ENCODE results near the gene LRRC58. TPM values are rescaled to one million over a fixed set of nuclear protein-coding genes. Genes with fewer than 3 reads are reported as not detected.

The LRRC58 gene
- total and polyA plus RNA-seq, 2 donors (not counting 3 experiments of a cell fraction or from before 2014, with no cell fraction given) = 3.7 to 11.9 TPM

DNA sequence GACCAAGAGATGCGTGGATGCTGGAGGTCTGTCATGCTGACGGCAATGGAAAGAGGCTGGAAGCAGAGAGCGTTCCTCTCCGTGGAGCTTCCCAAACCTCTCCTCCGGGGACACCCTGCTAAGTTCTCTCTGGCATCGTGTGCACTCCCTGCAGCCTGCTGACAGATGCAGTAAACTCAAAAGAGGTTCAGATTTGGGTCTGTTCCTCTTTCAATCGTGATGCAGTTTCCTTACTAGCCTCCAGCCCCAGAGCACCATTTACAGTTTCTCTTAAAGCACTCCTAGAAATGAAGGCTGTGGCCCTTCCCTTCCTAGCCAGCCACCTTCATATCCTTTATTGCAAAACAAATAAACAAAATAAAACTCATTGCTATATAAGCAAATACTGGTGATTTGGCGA, 47.3 kb upstream of the LRRC58 start:
- Histone ChIP-seq H3K4me1 (ENCODE audit: control insufficient read depth, extremely low read depth, insufficient read depth, low read length) (no peaks in the 10 kb centered on the region), H3K9me3 (replicated peaks; ENCODE audit: control insufficient read depth, insufficient read depth, low read length) (no peaks in the 10 kb centered on the region), H3K9ac (replicated peaks; ENCODE audit: extremely low read depth, insufficient read depth, low read length) (no peak overlapping the region), H3K27ac (ENCODE audit: insufficient read depth, low read depth, low read length) (no peak overlapping the region), H3K27me3 (ENCODE audit: control insufficient read depth in 2 of 2, insufficient read depth in 2 of 2, low read length in 2 of 2) (no peaks in the 10 kb centered on the region), H3K4me3 (replicated peaks in 1 of 3; ENCODE audit: insufficient read depth in 1 of 3, low read depth in 1 of 3, low read length in 3 of 3) (no peak overlapping the region), H2AFZ (ENCODE audit: low read depth, low read length) (no peak overlapping the region), H3K36me3 (ENCODE audit: control insufficient read depth in 2 of 2, extremely low read depth in 1 of 2, insufficient read depth in 2 of 2, low read length in 2 of 2) (peaks cover 39 to 48% of the 10 kb centered on the region in 2 experiments), H3K4me2 (ENCODE audit: insufficient read depth, low read length) (no peak overlapping the region), H3K9me1 (replicated peaks; ENCODE audit: control insufficient read depth, extremely low read depth, insufficient read depth, low read length) (no peaks in the 10 kb centered on the region), H4K20me1 (replicated peaks; ENCODE audit: control insufficient read depth, extremely low read depth, insufficient read depth, low read length) (no peaks in the 10 kb centered on the region), H3K79me2 (ENCODE audit: control insufficient read depth, insufficient read depth, low read length) (no peaks in the 10 kb centered on the region)
- dilution Hi-C loops (cut with MboI; ENCODE audit: extremely low pct_ligation_motif_present, low sequenced_read_pairs) (no loop called here), intact Hi-C loops (cut with micrococcal nuclease) (no loop called here)
- DNase-seq (ENCODE audit: low read depth, low spot score) (no peak), FAIRE-seq (no peak)
- POLR2A ChIA-PET = no interaction called here
- no TSS peak for BruUV-seq (replicated peaks)
- TF ChIP-seq, protein P1, sequence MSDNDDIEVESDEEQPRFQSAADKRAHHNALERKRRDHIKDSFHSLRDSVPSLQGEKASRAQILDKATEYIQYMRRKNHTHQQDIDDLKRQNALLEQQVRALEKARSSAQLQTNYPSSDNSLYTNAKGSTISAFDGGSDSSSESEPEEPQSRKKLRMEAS (IDR thresholded peaks at IDR 0.05; ENCODE audit: insufficient read depth, insufficient read length) = no peak
- TF ChIP-seq POLR2AphosphoS5 (IDR thresholded peaks at IDR 0.05; ENCODE audit: insufficient read depth, low read depth, low read length) = no peak
- no peak for TF ChIP-seq FOS (IDR thresholded peaks at IDR 0.05; ENCODE audit: borderline replicate concordance, insufficient read depth, low read length)
- TF ChIP-seq JUN (IDR thresholded peaks at IDR 0.05; ENCODE audit: borderline replicate concordance, insufficient read depth, insufficient read length, low read depth) = no peak
- TF ChIP-seq EZH2 (IDR thresholded peaks at IDR 0.05; ENCODE audit: borderline replicate concordance, low read depth, low read length, severe bottlenecking) = no peak
- no peak for TF ChIP-seq GATA2 (IDR thresholded peaks at IDR 0.05; ENCODE audit: insufficient read depth, insufficient read length, low read depth, low read length)
- TF ChIP-seq MYC (IDR thresholded peaks at IDR 0.05; ENCODE audit: low read depth, low read length) = no peak
- CTCF ChIA-PET = interaction anchor here (1.3 kb wide), 1 partner anchor 153 kb away, joined by 4 read pairs; no protein-coding TSS in a partner anchor

DNA sequence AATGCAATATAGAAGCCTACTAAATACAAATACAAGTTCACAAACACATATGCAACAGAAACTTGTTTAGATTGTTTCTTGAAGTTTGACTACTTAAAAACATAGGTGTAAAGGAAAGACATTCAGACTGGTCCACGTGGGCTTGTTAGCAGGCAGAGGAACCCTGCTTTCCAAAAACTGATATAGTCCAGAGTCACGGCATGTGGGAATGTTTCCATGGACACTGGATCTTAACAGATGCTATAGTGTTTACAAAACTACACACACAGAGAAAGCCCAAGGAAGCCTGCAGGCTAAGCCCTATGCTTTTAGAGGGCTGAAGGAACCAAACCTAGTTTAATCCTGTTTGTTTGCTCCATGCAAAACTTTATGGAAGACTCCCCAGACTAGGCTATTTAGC, 45.2 kb upstream of the LRRC58 start:
- Histone ChIP-seq H4K20me1 (replicated peaks; ENCODE audit: control insufficient read depth, extremely low read depth, insufficient read depth, low read length) (no peaks in the 10 kb centered on the region), H2AFZ (ENCODE audit: low read depth, low read length) (no peak overlapping the region), H3K36me3 (ENCODE audit: control insufficient read depth in 2 of 2, extremely low read depth in 1 of 2, insufficient read depth in 2 of 2, low read length in 2 of 2) (peaks cover 27 to 30% of the 10 kb centered on the region in 2 experiments), H3K4me3 (replicated peaks in 1 of 3; ENCODE audit: insufficient read depth in 1 of 3, low read depth in 1 of 3, low read length in 3 of 3) (no peak overlapping the region), H3K9me3 (replicated peaks; ENCODE audit: control insufficient read depth, insufficient read depth, low read length) (no peaks in the 10 kb centered on the region), H3K79me2 (ENCODE audit: control insufficient read depth, insufficient read depth, low read length) (no peaks in the 10 kb centered on the region), H3K4me2 (ENCODE audit: insufficient read depth, low read length) (no peak overlapping the region), H3K9me1 (replicated peaks; ENCODE audit: control insufficient read depth, extremely low read depth, insufficient read depth, low read length) (no peaks in the 10 kb centered on the region), H3K27me3 (ENCODE audit: control insufficient read depth in 2 of 2, insufficient read depth in 2 of 2, low read length in 2 of 2) (no peaks in the 10 kb centered on the region), H3K27ac (ENCODE audit: insufficient read depth, low read depth, low read length) (no peak overlapping the region), H3K9ac (replicated peaks; ENCODE audit: extremely low read depth, insufficient read depth, low read length) (no peak overlapping the region), H3K4me1 (ENCODE audit: control insufficient read depth, extremely low read depth, insufficient read depth, low read length) (no peaks in the 10 kb centered on the region)
- intact Hi-C loops (cut with micrococcal nuclease) = loop anchor here (5.0 kb wide), 1 partner anchor 152 kb away; no protein-coding TSS in a partner anchor
- ChIA-PET CTCF (no interaction called here), POLR2A (no interaction called here)
- TF ChIP-seq JUN (IDR thresholded peaks at IDR 0.05; ENCODE audit: borderline replicate concordance, insufficient read depth, insufficient read length, low read depth) (no peak), POLR2AphosphoS5 (IDR thresholded peaks at IDR 0.05; ENCODE audit: insufficient read depth, low read depth, low read length) (no peak), POLR2A (IDR thresholded peaks at IDR 0.05; ENCODE audit: low read depth, low read length) (no peak), GATA2 (IDR thresholded peaks at IDR 0.05; ENCODE audit: insufficient read depth, insufficient read length, low read depth, low read length) (no peak), EZH2 (IDR thresholded peaks at IDR 0.05; ENCODE audit: borderline replicate concordance, low read depth, low read length, severe bottlenecking) (no peak), MYC (IDR thresholded peaks at IDR 0.05; ENCODE audit: low read depth, low read length) (no peak)
- TF ChIP-seq, protein P1 (IDR thresholded peaks at IDR 0.05; ENCODE audit: insufficient read depth, insufficient read length) = no peak
- TF ChIP-seq, protein P2, sequence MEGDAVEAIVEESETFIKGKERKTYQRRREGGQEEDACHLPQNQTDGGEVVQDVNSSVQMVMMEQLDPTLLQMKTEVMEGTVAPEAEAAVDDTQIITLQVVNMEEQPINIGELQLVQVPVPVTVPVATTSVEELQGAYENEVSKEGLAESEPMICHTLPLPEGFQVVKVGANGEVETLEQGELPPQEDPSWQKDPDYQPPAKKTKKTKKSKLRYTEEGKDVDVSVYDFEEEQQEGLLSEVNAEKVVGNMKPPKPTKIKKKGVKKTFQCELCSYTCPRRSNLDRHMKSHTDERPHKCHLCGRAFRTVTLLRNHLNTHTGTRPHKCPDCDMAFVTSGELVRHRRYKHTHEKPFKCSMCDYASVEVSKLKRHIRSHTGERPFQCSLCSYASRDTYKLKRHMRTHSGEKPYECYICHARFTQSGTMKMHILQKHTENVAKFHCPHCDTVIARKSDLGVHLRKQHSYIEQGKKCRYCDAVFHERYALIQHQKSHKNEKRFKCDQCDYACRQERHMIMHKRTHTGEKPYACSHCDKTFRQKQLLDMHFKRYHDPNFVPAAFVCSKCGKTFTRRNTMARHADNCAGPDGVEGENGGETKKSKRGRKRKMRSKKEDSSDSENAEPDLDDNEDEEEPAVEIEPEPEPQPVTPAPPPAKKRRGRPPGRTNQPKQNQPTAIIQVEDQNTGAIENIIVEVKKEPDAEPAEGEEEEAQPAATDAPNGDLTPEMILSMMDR (IDR thresholded peaks at IDR 0.05; ENCODE audit: extremely low read depth in 1 of 2, insufficient read depth in 1 of 2, low read depth in 1 of 2, low read length in 2 of 2) = no peak
- dilution Hi-C loops (cut with MboI; ENCODE audit: extremely low pct_ligation_motif_present, low sequenced_read_pairs) = no loop called here
- BruUV-seq (replicated peaks) = no TSS peak
- FAIRE-seq = no peak
- DNase-seq (ENCODE audit: low read depth, low spot score) = no peak
